Ammon's horn (tissue), 1 donor: Measurements from ENCODE around the gene ARHGDIG.
"Not testable (repeated sequence)": the region's sequence is repeated elsewhere in the genome, so short reads cannot be mapped to it uniquely, and the experiment has no call there.

Experiments used
- DNase-seq: peaks from one replicate; pipeline ENCODE4 v3.0.0-alpha.2; 2016; ENCODE audit warnings: low spot score

ARHGDIG gene

DNA sequence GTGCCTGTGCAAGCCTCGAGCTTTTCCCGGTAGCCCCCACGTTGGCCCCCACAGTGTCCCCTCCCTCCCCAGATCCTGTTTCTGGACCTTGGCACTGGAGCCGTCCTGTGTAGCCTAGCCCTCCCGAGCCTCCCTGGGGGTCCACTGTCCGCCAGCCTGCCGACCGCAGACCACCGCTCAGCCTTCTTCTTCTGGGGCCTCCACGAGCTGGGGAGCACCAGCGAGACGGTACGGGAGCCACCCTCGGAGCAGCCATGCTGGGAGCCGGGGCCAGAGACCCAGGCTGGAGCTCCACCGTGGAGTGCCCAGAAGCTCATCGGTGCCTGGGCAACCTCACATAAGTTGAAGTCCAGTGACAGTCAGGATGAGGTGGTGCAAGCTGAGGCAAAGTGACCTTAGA, 16.4 kb upstream of the ARHGDIG start:
- no peak for DNase-seq

DNA sequence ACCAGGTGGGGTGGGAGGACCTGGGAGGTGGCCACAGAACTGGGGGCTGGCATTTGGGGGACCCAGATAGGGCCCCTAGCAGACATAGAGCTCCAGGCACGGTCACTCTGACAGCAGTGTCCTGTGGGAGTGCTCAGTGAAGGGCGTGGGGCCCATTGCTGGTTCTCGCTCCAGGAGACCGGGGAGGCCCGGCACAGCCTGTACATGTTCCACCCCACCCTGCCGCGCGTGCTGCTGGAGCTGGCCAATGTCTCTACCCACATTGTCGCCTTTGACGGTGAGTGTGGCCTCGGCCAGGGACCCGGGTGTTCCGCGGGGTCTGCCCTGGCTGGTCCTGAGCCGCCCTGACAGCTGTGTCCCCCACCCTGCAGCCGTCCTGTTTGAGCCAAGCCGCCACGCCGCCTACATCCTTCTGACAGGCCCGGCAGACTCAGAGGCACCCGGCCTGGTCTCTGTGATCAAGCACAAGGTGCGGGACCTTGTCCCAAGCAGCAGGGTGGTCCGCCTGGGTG, 15.9 kb upstream of the ARHGDIG start:
- DNase-seq, result no peak

DNA sequence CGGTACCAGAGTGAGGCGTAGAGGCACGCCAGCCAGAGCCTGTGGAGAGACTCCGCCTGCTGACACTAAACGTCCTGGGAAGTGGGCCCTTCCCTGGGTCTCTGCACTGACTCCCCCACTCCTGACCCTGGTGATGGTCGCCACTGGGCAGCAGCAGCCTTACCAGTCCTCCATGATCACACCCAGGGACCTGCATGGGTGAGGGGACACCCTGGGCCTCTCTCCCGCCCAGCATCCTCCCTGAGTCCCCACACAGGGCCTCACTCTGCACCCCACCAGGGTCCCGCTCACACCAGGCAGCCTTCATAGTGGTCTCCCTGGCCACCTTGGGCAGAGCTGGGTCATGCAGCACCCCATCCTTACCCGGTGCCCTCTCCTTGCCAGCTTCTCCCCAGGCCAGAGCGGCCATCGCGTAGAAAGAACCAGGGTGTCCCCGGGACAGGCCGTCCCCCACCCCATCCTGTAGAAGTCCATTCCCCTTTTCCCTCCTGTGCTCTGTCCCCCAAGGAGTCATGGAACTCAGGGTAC, 15.3 kb upstream of the ARHGDIG start:
- DNase-seq, result no peak

DNA sequence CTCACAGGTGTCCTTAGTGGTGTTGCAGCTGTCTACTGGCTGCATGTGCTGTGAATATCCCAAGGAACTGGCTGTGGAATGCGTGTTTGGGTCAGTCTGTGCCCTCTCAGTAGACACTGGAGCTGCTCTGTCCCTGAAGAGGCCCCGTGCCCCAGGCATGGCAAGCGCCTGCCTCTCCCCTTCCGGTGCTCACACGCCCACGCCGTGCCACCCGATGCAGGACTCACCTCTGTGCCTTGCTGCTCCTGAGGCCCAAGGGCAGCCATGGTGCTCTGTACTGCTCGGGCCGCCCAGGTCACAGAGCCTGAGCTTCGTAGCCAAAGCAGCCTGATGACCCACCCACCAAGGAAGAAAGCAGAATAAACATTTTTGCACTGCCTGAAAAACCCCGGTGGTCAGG, 14.7 kb upstream of the ARHGDIG start:
- no peak for DNase-seq

DNA sequence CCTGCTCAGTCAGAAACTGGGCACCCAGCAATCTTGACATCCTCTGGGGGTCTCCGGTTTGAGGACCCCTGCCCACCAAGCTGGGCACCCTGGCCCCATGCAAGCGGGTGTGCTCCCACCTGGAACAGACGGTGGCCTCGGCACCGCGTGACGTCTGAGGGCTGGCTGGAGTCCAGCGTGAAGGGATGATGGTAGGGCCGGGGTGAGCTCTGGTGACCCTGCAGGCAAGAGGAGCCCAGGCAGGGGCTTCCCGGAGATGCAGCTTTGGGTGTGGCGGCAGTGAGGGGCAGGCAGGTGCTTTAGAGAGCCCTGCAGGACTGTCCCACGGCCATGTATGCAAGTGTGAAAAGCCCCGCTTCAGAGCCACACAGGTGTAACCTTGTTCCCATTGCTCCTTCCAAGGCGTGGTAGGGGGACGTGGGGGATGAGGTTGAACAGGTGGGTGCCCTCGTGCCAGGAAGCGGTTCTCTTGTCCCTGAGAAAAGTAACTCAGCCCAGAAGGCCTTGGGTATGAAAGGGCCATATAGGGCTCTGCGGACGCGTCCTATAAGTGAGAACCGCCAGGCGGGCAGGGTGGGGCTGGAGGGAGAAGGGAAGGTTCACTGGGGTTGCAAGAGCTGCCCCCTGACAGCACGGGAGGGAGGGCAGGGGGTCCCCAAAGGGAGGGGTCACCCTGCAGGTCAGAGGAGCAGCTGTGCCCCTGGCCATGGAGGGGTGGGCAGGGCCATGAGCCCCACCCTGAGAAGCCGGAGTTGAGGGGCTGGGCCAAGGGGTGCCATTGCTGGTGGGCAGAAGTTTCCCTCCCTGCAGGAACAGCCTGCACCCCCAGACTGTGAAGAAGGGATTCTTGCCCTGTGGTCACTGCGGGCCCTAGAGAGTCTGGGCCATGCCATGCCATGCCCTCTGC, 13.9 kb upstream of the ARHGDIG start:
- no peak for DNase-seq

DNA sequence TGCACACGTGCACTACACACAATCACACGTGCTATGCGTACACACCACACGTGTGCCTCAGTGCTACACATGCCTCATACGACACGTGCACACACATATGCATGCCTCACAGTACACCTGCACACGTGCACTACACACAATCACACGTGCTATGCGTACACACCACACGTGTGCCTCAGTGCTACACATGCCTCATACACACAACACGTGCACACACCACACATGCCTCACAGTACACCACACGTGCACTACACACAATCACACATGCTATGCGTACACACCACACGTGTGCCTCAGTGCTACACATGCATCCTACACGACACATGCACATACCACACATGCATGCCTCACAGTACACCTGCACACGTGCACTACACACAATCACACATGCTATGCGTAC, 12.8 kb upstream of the ARHGDIG start:
- DNase-seq, result not testable (repeated sequence)

DNA sequence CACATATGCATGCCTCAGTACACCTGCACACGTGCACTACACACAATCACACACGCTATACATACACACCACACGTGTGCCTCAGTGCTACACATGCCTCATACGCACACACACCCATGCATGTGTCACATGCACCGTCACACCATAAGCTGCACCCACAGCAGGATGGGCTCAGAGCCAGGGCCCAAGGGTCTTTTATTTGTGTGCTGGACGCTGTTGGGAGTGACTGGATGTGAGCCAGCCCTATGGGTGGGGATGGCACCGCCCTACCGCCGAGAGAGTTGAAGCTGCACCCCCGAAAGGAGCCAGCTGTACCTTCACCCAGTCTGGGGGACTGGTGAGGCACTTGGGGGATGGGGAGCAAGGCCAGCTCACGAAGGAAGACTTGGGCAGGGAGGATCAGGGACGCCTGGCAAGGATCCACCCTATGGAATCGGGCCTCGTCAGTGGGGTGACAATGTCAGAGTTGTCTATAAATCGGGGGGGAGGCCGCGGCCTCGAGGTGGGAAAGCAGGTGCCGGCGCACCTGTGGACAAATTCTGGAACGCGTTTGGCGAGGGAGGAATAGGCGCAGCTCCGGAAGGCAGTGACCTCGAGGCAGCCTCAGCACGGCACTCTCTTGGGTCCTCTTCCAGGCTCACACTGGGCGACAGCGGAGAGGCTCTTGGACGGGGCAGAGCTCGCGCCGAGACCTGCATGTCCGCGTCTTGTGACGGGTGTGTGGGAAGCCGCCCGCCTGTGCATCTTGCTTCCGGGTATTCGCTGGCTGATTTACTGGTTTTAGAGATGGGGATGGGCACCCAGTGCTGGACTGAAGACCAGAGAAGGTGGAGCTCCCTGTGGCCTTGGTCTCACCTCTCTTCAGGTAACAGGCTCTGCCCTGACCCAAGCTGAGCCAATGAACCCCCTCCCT, 12.0 kb upstream of the ARHGDIG start:
- DNase-seq, result no peak

DNA sequence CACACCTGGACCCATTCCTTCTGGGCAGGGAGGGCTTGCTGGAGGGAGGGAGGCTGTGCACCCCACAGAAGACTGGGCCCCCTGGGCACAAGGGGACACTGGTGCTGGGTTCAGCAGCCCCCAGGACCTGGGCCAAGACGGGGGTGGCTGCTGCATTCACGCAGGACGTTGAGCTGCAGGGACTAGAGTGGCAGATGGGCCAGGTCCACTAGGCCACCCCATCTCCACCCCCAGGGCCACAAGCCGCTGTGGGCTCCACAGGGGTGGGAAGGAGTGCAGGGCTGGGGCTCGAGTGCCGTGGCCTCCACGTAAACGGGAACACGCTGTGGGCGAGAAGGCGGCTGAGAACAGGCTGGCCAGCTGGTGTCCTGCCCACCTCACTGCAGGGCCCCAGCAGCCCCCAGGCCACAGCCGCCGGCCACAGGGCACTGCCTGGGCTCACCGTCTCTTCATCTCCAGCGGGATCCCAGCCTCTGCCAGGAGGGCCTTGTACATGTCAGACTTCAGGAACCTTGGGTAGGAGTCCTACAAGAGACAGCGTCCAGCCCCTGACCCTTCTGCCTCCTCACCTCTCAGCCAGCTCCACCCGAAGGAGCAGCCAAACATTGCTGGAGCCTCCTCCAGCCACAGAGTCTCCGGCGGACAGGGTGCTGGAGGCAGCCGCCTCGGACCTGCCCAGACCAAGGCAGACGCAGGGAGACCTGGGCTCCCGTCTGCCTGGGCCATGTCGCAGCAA, 11.2 kb upstream of the ARHGDIG start:
- DNase-seq, result no peak

DNA sequence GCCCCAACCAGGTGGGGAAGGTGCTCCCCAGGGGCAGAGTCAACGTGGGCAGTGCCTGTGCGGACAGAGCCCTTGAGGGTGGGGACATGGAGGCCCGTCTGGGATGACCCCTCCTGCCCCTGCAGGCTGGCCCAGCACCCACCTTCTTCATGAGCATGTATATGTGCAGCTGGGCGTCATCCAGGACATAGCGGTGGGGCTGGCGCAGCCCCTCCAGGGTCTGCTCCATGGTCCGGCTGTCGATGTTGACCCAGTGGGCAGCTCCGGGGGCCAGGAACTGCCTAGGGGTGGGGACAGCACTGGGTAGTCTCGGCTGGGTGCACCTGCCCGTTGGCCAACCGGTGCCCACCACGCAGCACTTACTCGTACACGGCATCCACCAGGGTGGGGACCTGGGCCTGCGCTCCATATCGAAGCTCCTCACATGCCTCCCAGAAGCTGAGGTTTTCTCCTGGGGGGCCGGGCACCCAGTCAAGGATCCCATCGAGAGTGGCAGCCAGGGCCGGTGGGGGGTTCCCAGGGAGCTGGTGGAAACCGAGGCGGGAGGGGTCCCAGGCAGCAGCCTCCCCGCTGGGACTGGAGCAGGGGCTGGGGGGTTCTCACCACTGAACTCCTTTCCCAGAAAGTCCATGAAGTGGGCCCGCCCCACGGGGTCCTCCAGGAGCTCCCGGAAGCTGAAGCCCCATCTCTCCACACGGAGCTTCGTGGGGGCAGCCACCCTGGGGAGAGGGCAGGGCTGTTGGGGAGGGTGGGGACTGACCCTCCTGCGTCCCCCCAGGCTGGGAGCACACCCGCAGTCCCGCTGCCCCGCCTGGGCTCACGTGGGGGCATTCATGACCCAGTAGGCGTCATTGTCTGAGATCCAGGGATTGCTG, 9.8 kb upstream of the ARHGDIG start:
- DNase-seq, result no peak

DNA sequence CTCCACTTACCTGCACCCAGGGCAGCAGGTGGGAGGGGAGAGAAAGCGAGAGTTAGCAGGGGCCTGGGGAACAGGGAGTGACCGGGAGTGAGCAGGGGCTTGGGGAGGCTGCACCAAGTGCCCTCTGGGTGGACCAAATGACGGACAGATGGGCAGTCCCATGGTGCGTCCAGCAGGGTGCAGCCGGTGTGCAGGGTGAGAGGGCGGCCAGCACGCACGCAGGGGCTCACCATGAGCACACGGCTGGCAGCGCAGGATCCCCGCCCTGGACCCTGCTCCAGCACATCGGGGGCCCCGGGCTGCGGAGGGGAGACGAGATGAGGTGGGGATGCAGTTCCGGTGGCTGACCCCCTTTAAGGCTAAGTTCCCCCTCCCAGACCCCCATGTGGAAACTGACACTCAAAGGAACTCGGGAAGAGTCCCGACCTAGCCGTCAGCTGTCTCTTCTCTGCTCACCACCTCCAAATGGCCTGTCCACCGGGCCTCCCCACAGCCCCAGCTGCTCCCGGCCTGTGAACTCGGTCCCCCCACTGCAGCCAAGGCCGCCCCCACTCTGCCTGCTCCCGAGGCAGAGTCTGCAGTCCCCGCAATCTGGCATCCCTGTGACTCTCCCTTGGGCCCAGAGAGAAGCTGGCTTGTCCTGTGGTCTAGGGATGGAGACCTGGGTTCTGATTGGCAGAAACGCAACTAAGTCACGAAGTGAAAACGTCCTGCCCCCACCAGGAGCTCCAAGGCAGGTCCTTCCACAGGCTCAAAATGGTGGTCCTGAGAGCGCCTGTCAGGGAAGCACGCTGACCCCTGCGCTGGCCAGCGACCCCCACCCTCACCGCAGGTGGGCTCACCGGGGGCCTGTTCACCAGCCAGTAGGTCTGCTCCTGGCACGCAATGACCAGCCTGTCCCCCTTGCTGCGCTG, 7.5 kb upstream of the ARHGDIG start:
- DNase-seq, result no peak

DNA sequence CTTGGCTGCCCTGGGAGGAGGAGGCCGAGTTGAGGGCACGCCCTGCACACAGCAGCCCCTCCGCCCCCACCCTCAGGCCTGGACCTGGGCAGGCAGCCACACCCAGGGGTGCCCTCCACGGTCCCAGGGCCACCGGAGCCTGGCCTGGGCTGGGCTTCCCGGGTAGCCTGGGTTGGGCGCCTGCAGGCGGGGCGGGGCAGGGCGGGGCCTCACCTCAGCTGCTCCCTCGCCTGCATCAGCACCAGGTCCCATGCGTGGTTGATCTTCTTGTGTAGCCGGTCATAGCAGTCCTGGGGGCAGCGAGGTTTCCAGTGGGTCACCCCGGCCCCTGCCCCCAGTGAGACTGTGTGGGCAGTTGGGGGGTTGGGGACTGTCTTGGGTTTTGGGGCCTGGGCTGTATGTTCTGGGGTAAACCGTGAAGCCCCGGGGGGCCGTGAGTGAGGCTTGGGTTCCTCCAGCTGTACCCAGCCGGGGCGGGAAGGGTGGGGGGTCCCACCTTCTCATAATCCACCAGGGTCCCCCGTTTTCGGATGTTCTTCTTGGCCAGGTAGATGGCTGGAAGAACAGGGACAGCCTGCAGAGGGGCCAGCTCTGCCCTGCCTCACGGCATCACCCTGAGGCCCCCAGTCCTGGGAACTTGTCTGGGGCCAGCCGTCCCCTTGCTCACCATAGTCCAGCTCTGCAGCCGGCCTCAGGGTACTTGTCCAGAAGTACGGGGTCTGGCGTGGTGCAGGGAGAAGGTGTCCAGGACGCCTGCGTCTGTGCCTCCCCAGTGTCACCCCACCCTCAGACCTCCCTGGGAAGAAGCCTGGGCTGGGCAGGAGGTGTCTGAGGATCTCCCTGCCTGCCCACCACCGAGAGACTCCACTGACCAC, 6.6 kb upstream of the ARHGDIG start:
- DNase-seq, result no peak

DNA sequence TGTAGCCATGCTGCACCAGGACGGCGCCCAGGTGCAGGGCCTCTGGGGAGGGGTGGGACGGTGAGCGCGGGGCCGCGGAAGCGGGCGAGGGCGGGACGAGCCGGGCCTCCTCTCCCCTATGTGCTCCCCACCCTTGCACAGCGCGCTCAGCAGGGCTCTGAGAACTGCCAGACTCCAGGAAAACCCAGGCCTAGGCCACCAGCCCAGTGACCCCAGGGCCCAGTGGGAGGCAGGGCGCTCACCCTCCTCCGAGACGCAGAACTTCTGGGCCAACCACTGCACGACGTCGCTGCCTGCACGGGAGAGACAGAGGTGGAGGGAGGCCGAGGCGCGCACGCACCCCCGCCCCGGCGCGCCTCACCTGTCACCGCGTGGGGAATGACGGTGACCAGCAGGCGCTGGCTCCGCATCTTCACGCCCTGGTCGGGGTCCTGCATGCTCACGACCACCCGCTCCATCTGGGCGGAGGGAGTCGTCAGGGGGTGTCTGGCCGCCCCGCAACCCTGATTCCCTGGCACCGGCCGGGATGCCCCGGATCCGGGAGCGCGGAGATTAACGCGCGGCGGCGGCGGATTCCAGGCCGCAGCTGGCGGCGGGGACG, 5.2 kb upstream of the ARHGDIG start:
- DNase-seq, result no peak

DNA sequence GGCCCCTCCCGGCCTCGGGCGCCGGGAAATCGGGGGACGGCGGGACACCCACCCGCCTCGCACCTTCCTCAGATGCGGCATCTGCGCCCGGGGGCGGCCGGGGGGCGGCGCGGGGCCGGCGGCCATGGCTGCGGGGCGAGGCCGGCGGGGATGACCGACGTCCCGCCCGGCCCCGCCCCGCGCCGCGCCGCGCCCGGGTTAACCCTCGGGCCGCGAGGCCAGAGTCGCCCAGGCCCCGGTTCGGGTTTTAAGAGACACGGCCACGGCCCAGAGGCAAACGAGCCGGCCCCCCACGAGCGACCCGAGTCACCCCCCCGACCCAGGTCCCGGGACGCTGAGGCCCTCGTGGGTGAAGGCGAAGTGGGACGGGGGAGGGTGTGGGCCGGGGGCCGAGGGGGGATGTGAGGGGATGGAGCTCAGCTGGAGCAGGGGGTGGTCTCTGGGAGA, 4.6 kb upstream of the ARHGDIG start, which contains the start of gene RGS11:
RGS11 (minus strand) TSS at position 159 of the 447 bp plus-strand sequence; CDS start at position 126, 33 bp downstream.
- DNase-seq, result no peak

DNA sequence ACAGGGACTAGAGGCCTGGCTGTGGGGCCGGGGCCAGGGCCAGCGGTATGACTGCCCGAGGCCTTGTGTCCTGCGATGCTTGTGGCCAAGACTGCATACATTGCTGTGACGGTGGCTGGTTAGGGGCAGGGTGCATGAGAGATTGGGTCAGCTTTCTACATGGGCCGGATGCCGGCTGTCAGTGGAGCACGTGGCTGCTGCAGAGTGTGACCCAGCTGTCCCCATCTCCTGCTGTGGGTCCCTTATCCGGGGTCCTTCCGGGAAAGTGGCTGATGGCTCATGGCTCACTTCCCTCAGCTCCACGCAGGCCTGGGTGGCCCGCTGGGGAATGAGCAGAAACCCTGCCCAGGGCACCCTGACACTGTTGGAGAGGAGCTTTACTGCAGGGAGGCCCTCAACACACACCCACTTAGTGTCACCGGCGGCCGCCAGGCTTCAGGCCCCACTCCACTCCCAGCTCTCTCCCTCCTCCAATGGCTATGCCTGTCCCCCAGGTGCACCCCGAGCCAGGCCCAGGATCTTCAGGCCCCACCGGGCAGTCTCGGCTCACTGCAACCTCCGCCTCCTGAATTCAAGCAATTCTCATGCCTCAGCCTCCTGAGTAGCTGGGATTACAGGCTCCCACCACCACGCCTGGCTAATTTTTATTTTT, 3.8 kb upstream of the ARHGDIG start:
- DNase-seq, result no peak

DNA sequence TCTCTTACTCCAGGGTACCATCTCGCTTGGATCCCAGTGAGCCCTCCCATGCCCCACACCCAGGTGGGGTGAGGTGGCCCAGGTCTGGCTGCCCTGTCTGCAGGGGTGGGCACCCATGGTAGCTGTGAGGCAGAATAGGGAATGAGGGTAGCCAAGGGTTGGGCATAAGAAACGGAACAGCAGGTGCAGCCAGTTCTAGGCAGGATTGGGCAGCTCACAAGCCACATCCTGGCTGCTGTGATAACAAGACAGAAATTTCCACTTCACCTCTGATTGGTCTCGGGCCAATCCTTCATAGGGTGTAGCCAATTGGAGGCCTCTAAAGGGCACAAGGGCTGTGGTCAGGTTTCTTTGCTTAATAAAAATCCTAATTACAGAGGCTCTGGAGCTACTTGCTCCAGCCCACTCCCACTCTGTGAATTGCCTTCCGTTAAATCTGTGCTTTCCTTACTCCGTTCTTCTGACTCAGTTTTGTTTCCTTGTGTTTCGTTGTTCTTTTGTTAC, 1.5 kb upstream of the ARHGDIG start:
- DNase-seq, result no peak

DNA sequence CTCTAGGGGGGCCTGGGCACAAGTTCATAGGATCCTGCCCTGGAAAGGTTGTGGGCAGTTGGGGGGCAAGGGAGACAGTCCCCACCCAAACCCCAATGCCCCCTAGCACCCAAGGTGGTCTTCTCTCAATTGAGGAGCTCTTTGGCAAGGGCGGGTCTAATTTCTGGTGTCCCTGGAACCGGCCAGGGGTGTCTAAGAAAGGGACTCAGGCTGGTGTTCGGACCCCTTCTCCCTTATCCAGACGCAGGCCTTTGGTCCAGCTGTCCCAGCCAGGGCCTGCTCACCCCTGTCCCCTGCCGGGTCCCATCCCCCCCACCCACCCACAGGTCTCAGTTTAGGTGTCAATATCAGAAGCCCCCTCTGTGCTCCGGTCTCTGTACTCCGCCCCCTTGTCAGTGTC, 860 bp upstream of the ARHGDIG start:
- DNase-seq, result no peak

DNA sequence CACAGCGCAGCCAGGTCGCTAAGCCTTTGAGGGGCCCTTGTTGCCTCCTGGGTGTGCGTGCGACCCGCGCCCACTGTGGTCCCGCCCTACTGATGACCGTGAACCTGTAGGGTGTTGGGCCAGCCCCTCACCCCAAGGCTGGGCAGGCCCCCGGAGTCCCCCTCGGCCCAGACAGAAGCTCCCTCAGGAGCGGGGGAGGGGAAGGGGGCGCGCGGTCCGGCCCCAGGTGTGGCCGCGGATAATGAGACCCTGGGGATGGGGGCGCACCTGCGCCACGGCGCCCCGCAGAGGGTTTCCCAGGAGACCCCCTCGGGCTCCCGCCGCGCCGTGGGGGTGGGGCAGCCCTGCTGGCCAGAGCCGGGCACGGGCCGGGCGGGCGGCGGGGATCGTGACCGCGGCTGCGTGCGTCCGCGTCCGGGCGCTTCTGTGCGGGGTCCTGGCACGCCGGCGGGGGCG, 358 bp upstream of the ARHGDIG start:
- DNase-seq, result no peak
